Smooth muscle cell (in vitro differentiated cells): ENCODE results near the gene CAST. TPM values are rescaled to one million over a fixed set of nuclear protein-coding genes. Genes with fewer than 3 reads are reported as not detected.
A peak's percentile ranks its signal among the peaks of the same experiment; 100 is the strongest.

ENCODE experiments used
- DNase-seq: peaks from one replicate; lab custom pipeline; 2025; ENCODE audit not compliant: unreplicated experiment; lab: John Stamatoyannopoulos, UW
- H2AFZ ChIP-seq: fragments of 200-600 bp; sonication (generic); 2 replicates; pipeline ENCODE4 v1.6.0; 2016; ENCODE audit warnings: antibody characterized with exemption, low read depth, mild to moderate bottlenecking
- H3F3A ChIP-seq: fragments of 200-600 bp; sonication (generic); 2 replicates; pipeline ENCODE4 v1.6.0; 2017; ENCODE audit warnings: antibody characterized with exemption, low read depth
- H3K27ac ChIP-seq: fragments of 200-600 bp; sonication (generic); 2 replicates; pipeline ENCODE4 v1.5.1; 2016; ENCODE audit warnings: low read depth, mild to moderate bottlenecking
- H3K27me3 ChIP-seq: fragments of 200-600 bp; sonication (generic); 2 replicates; pipeline ENCODE4 v1.6.1; 2016; ENCODE audit warnings: low read depth, mild to moderate bottlenecking
- H3K36me3 ChIP-seq: fragments of 200-600 bp; sonication (generic); 2 replicates; pipeline ENCODE4 v1.5.1; 2016; ENCODE audit warnings: low read depth
- H3K4me1 ChIP-seq: fragments of 200-600 bp; sonication (generic); 2 replicates; pipeline ENCODE4 v1.5.1; 2016; ENCODE audit warnings: low read depth
- H3K4me2 ChIP-seq: fragments of 200-600 bp; sonication (generic); 2 replicates; pipeline ENCODE4 v1.6.0; 2016; ENCODE audit warnings: mild to moderate bottlenecking
- H3K4me3 ChIP-seq: fragments of 200-600 bp; sonication (generic); 2 replicates; pipeline ENCODE4 v1.5.1; 2016; ENCODE audit warnings: mild to moderate bottlenecking
- H3K79me2 ChIP-seq: fragments of 200-600 bp; sonication (generic); 2 replicates; pipeline ENCODE4 v1.6.0; 2016; ENCODE audit warnings: low read depth, mild to moderate bottlenecking
- H3K9ac ChIP-seq: fragments of 200-600 bp; sonication (generic); 2 replicates; pipeline ENCODE4 v1.6.0; 2016; ENCODE audit warnings: low read depth
- H3K9me3 ChIP-seq: fragments of 200-600 bp; sonication (generic); replicated peaks from 2 replicates; pipeline ENCODE4 v1.5.1; 2016; ENCODE audit warnings: low read depth
- H4K20me1 ChIP-seq: fragments of 200-600 bp; sonication (generic); 2 replicates; pipeline ENCODE4 v1.6.0; 2016; ENCODE audit warnings: low read depth
- whole genome bisulfite sequencing: methylation state at CpG from one replicate; pipeline ENCODE4 v1.1.7; 2016; ENCODE audit warnings: low lambda C conversion rate; 5-methylcytosine and 5-hydroxymethylcytosine counted together
- polyA plus RNA-seq: library from polyadenylated mRNA; unstranded; fragments of >200 nt; fragmentation: Nextera tagmentation; extraction: Ambion mirVana; gene quantifications from 2 replicates; pipeline ENCODE4 v1.2.1, GENCODE V29; 2016
- total RNA-seq: library from RNA; depleted of rRNA; stranded (reverse); fragments of >200 nt; gene quantifications from 2 replicates; pipeline ENCODE4 v1.2.3, GENCODE V29; 2014
- TF ChIP-seq, protein P1 (sequence below): fragments of 200-600 bp; sonication (generic); IDR thresholded peaks from 2 replicates; pipeline ENCODE4 v1.5.1; 2017; ENCODE audit warnings: borderline replicate concordance, mild to moderate bottlenecking, antibody characterized with exemption; ENCODE audit not compliant: insufficient read depth, poor library complexity, severe bottlenecking

The CAST gene
- total and polyA plus RNA-seq, 2 experiments from 2014 or later = 76.2 to 189 TPM

DNA sequence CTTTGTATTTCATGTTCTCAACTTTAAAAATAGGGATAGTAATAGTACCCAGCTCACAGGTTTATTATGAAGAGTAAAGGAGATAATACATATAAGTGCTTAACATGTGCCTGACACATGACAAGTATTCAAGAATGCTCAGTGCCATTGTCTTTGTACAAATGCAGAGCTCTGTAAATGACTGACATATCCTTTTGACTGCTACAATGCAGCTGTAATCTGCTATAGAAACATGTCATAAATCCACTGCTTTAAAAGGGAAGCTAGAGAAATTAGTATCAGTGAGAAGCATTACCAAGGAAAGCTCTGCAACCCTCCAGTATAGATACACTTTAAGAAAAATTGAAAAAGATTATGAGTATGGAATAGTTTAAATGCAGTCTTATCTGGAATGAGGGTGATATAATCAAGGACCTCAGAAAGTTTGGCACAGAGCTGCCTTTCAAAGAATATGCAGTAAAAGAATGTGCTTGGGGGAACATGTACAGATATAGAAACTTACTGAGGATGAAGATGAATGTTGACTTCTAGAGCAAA, 127.7 kb downstream of the CAST start:
- no peaks in the 10 kb centered on the region for H3K36me3 ChIP-seq
- H4K20me1 ChIP-seq = no peaks in the 10 kb centered on the region
- no peaks in the 10 kb centered on the region for H3K9me3 ChIP-seq
- no peak overlapping the region for H3K9ac ChIP-seq
- H3K79me2 ChIP-seq = no peaks in the 10 kb centered on the region
- H3K4me3 ChIP-seq = no peak overlapping the region
- H3K27ac ChIP-seq = no peak overlapping the region
- no peak overlapping the region for H3K4me2 ChIP-seq
- H3K27me3 ChIP-seq = no peaks in the 10 kb centered on the region
- H3F3A ChIP-seq = peaks cover 10% of the 10 kb centered on the region
- no peak for DNase-seq
- peaks cover 9% of the 10 kb centered on the region for H3K4me1 ChIP-seq
- no peak overlapping the region for H2AFZ ChIP-seq
- TF ChIP-seq, protein P1, sequence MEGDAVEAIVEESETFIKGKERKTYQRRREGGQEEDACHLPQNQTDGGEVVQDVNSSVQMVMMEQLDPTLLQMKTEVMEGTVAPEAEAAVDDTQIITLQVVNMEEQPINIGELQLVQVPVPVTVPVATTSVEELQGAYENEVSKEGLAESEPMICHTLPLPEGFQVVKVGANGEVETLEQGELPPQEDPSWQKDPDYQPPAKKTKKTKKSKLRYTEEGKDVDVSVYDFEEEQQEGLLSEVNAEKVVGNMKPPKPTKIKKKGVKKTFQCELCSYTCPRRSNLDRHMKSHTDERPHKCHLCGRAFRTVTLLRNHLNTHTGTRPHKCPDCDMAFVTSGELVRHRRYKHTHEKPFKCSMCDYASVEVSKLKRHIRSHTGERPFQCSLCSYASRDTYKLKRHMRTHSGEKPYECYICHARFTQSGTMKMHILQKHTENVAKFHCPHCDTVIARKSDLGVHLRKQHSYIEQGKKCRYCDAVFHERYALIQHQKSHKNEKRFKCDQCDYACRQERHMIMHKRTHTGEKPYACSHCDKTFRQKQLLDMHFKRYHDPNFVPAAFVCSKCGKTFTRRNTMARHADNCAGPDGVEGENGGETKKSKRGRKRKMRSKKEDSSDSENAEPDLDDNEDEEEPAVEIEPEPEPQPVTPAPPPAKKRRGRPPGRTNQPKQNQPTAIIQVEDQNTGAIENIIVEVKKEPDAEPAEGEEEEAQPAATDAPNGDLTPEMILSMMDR = no peak

DNA sequence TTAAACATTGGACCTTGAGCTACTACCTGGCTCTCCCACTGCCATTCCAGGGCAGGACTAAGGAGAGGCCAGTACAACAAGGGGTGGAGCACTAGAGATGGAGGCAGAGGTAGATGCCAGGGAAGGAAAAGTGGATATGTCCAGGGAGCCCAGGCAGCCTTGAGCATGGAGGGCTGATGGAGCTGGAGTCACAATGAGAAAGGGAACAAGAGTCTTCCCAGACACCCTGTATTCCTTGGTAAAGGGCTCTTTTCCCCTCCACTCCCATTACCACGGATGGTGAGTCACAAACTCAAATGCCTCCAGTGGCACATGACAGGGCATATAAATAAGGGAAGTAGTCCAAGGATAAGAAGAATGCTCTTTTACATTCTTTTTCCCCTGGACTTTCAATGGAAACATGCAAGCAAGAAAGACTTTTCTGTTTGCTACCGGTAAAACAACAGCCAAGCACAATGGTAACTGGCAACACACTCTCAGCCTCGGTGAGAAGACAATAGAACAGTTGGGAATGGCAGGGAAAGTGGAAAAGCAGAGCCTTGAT, 128.9 kb downstream of the CAST start:
- Histone ChIP-seq H3K4me3 (no peak overlapping the region), H3K36me3 (no peaks in the 10 kb centered on the region), H2AFZ (no peak overlapping the region), H3K27ac (no peak overlapping the region), H3K9me3 (no peaks in the 10 kb centered on the region), H3F3A (peaks cover 6% of the 10 kb centered on the region), H3K4me2 (peak overlapping the region; percentile 1), H3K79me2 (no peaks in the 10 kb centered on the region), H3K27me3 (no peaks in the 10 kb centered on the region), H3K4me1 (peaks cover 9% of the 10 kb centered on the region), H4K20me1 (no peaks in the 10 kb centered on the region), H3K9ac (no peak overlapping the region)
- DNase-seq = no peak
- TF ChIP-seq, protein P1 = no peak
- WGBS = 51% methylated on average over 3 of the region's 3 CpGs

DNA sequence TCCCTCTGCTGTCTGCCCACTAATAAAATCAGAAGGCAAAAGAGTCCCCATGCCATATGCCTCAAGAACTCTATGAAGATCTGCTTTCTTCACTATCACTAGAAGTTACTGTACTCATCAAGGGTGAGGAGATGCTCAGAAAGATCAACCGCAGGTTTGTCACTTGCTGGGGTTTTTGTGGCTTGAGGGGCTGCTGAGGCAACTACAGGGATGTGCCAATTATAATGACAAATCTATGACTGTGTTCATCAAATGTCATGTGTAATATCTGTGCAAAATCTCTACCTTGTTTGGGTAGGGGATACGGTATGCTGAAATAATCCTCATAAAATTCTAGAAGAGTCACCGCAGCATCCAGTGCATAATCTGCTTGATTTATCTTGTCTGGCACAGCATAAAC, 132.6 kb downstream of the CAST start:
- no peak for DNase-seq
- Histone ChIP-seq H3K79me2 (no peaks in the 10 kb centered on the region), H3K4me3 (no peak overlapping the region), H3K9ac (no peak overlapping the region), H4K20me1 (no peaks in the 10 kb centered on the region), H3K27me3 (no peaks in the 10 kb centered on the region), H3K9me3 (no peaks in the 10 kb centered on the region), H3K4me1 (peaks cover 12% of the 10 kb centered on the region), H2AFZ (no peak overlapping the region), H3K4me2 (no peak overlapping the region), H3F3A (peaks cover 3% of the 10 kb centered on the region), H3K27ac (no peak overlapping the region), H3K36me3 (peaks cover 4% of the 10 kb centered on the region)
- 89% methylated on average over 3 of the region's 3 CpGs for WGBS
- TF ChIP-seq, protein P1 = no peak

DNA sequence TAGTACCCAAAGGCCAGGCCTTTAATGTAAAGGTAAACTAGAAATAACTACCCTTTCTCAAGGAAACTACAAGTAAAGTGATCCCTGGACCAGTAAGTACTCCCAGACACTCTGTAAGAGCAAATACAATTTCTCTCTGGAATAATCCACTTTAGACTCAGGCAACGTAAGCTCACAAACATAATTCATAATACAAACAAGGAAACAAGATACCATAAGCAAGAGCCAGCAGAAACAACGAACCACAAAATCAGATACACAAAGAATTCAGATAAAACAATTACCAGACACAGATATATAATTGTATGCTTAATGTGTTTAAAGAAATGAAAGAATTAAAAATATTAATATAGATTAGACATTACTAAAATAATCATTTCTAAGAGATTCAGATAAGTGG, 133.4 kb downstream of the CAST start:
- Histone ChIP-seq H3K27me3 (no peaks in the 10 kb centered on the region), H4K20me1 (no peaks in the 10 kb centered on the region), H3F3A (no peaks in the 10 kb centered on the region), H3K9ac (no peak overlapping the region), H3K4me1 (peaks cover 7% of the 10 kb centered on the region), H3K4me3 (no peak overlapping the region), H3K27ac (no peak overlapping the region), H3K79me2 (no peaks in the 10 kb centered on the region), H3K4me2 (no peak overlapping the region), H3K36me3 (peaks cover 4% of the 10 kb centered on the region), H2AFZ (no peak overlapping the region), H3K9me3 (no peaks in the 10 kb centered on the region)
- 94% methylated on average over 2 of the region's 2 CpGs for WGBS
- TF ChIP-seq, protein P1 = no peak
- DNase-seq = no peak
